ENCODE data around the gene SPTBN5.

SPTBN5 gene

GRCh38 chr15:41887893-41888292 is 6.0 kb downstream of the SPTBN5 start:
- Histone ChIP-seq H3K4me2 (peak overlapping the region; percentile 75), H4K20me1 (no peaks in the 10 kb centered on the region), H3K4me3 (no peak overlapping the region), H3K9me3 (no peaks in the 10 kb centered on the region), H3K4me1 (peaks cover 59% of the 10 kb centered on the region), H3K9ac (no peak overlapping the region), H3K27ac (peak overlapping the region; percentile 68), H3K27me3 (no peaks in the 10 kb centered on the region), H3K36me3 (no peaks in the 10 kb centered on the region)
- TF ChIP-seq Cebpa-rat (IDR thresholded peaks at IDR 0.05): no peak

- Histone ChIP-seq H3K27me3 (no peaks in the 10 kb centered on the region), H3K36me3 (no peaks in the 10 kb centered on the region), H3K4me2 (no peak overlapping the region), H3K4me3 (no peak overlapping the region), H3K9me3 (no peaks in the 10 kb centered on the region), H3K9ac (no peak overlapping the region), H3K4me1 (peaks cover 58% of the 10 kb centered on the region), H4K20me1 (no peaks in the 10 kb centered on the region), H3K27ac (no peak overlapping the region)
- TF ChIP-seq Cebpa-rat (IDR thresholded peaks at IDR 0.05): no peak
Observed at GRCh38 chr15:41887161-41887560, 6.7 kb downstream of the SPTBN5 start.

DNA sequence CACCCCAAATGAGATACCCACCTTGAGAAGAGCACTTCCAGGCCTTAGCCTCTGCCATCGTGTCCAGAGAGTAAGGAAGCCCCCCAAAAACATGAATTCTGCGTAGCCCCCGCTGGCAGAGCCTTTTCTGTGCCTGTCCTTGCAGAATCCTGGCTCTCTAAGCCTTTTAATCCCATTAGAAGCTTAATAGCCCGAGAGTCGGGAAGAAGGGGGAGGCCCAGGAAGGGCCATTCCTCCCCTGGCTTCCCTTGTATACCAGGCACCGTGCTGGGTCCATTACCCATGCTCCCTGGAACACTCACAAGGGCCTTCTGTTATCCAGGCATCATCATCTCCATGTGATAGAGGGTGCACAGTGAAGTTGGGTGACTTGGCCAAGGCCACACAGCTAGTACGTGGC is 7.1 kb downstream of the SPTBN5 start:
- no peaks in the 10 kb centered on the region for H4K20me1 ChIP-seq
- H3K4me2 ChIP-seq: no peak overlapping the region
- H3K4me3 ChIP-seq: no peak overlapping the region
- H3K27ac ChIP-seq: no peak overlapping the region
- no peaks in the 10 kb centered on the region for H3K9me3 ChIP-seq
- H3K4me1 ChIP-seq: peaks cover 56% of the 10 kb centered on the region
- no peak overlapping the region for H3K9ac ChIP-seq
- TF ChIP-seq Cebpa-rat (IDR thresholded peaks at IDR 0.05): no peak
- H3K27me3 ChIP-seq: peaks cover 2% of the 10 kb centered on the region
- no peaks in the 10 kb centered on the region for H3K36me3 ChIP-seq

GRCh38 chr15:41885841-41886240 is 8.0 kb downstream of the SPTBN5 start:
- Histone ChIP-seq H3K27ac (no peak overlapping the region), H3K4me3 (no peak overlapping the region), H3K36me3 (no peaks in the 10 kb centered on the region), H3K9me3 (no peaks in the 10 kb centered on the region), H4K20me1 (no peaks in the 10 kb centered on the region), H3K9ac (no peak overlapping the region), H3K4me1 (peaks cover 52% of the 10 kb centered on the region), H3K4me2 (no peak overlapping the region), H3K27me3 (peaks cover 11% of the 10 kb centered on the region)
- no peak for TF ChIP-seq Cebpa-rat (IDR thresholded peaks at IDR 0.05)

DNA sequence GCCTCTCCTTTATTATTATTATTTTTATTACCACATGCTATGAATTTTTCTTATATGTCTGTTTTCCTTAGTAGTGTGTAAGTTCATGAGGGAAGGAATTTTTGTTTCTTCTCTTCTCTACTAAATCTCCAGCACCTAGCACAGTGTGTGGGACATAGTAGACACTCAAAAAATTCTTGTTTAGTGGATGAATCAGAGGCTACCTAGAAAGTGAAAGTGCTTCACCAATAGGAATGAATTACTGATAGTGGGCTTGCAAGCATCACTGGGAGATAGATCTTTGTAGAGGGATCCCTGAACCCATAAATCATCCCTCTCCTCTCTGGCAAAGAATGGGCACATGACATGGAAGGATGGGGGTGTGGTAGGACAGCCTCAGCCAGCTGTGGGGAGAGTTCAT is 8.5 kb downstream of the SPTBN5 start:
- Histone ChIP-seq H3K27me3 (peaks cover 11% of the 10 kb centered on the region), H3K4me3 (no peak overlapping the region), H4K20me1 (no peaks in the 10 kb centered on the region), H3K9me3 (no peaks in the 10 kb centered on the region), H3K4me1 (peaks cover 50% of the 10 kb centered on the region), H3K36me3 (no peaks in the 10 kb centered on the region), H3K9ac (no peak overlapping the region), H3K27ac (no peak overlapping the region), H3K4me2 (no peak overlapping the region)
- no peak for TF ChIP-seq Cebpa-rat (IDR thresholded peaks at IDR 0.05)

- no peak for TF ChIP-seq Cebpa-rat (IDR thresholded peaks at IDR 0.05)
- Histone ChIP-seq H3K4me1 (peaks cover 42% of the 10 kb centered on the region), H3K27ac (no peak overlapping the region), H3K36me3 (no peaks in the 10 kb centered on the region), H3K9ac (no peak overlapping the region), H4K20me1 (no peaks in the 10 kb centered on the region), H3K4me2 (no peak overlapping the region), H3K27me3 (peaks cover 11% of the 10 kb centered on the region), H3K9me3 (no peaks in the 10 kb centered on the region), H3K4me3 (no peak overlapping the region)
Observed at GRCh38 chr15:41884458-41884857, 9.4 kb downstream of the SPTBN5 start.

- Histone ChIP-seq H3K9ac (no peak overlapping the region), H4K20me1 (no peaks in the 10 kb centered on the region), H3K36me3 (no peaks in the 10 kb centered on the region), H3K27me3 (peaks cover 11% of the 10 kb centered on the region), H3K27ac (peak overlapping the region; percentile 48), H3K4me2 (peak overlapping the region; percentile 63), H3K9me3 (no peaks in the 10 kb centered on the region), H3K4me3 (no peak overlapping the region), H3K4me1 (peaks cover 33% of the 10 kb centered on the region)
- no peak for TF ChIP-seq Cebpa-rat (IDR thresholded peaks at IDR 0.05)
Observed at GRCh38 chr15:41883484-41883825, 10.4 kb downstream of the SPTBN5 start.

- Histone ChIP-seq H3K36me3 (no peaks in the 10 kb centered on the region), H3K4me3 (no peak overlapping the region), H3K4me2 (peak overlapping the region; percentile 63), H4K20me1 (no peaks in the 10 kb centered on the region), H3K9me3 (no peaks in the 10 kb centered on the region), H3K9ac (no peak overlapping the region), H3K27me3 (peaks cover 11% of the 10 kb centered on the region), H3K27ac (peak overlapping the region; percentile 48; the same call in 1 of the 2 replicates), H3K4me1 (peaks cover 33% of the 10 kb centered on the region)
- TF ChIP-seq Cebpa-rat (IDR thresholded peaks at IDR 0.05): no peak
Observed at GRCh38 chr15:41882689-41883483, 11.0 kb downstream of the SPTBN5 start.

DNA sequence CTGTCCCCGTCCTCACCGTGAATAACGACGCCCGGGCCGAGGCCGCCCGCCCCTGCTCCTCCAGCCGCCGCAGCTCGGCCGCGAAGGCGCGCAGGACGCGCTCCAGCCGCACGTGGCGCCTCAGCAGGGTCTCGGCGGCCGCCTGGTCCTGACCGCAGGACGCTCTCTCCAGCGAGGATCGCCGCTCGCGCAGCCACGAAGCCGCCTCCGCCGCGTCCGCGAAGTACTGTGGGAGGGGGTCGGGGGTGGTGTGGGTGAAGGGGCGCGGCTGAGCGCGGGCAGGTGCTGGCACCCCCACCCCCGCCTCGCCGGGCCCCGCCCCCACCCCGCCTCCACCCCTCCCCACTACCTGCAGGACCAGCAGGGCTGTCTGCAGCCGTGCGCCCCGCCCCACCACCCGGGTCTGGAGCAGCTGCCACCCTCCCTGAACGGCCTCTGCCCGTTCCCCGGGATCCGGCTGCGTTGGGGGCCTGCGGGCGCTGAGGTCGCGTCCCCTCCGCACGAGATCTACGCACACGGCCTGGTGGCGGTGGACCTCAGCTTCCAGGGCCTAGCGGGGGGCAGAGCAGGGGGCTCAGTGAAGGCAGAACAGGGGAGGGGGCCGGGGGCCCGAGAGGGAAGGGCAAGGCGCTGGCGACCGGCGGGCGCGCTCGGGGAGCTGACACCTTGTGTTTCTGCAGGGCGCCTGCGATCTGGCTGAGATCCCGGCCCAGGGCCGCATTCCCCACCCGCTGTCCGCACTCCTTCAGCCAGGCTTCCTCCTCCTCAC is 11.7 kb downstream of the SPTBN5 start:
- H3K9me3 ChIP-seq: no peaks in the 10 kb centered on the region
- peaks cover 11% of the 10 kb centered on the region for H3K27me3 ChIP-seq
- H3K9ac ChIP-seq: no peak overlapping the region
- peaks cover 39% of the 10 kb centered on the region for H3K4me1 ChIP-seq
- H3K27ac ChIP-seq: no peak overlapping the region
- H3K36me3 ChIP-seq: no peaks in the 10 kb centered on the region
- no peaks in the 10 kb centered on the region for H4K20me1 ChIP-seq
- peak overlapping the region; percentile 63 for H3K4me2 ChIP-seq
- H3K4me3 ChIP-seq: no peak overlapping the region
- TF ChIP-seq Cebpa-rat (IDR thresholded peaks at IDR 0.05): no peak

DNA sequence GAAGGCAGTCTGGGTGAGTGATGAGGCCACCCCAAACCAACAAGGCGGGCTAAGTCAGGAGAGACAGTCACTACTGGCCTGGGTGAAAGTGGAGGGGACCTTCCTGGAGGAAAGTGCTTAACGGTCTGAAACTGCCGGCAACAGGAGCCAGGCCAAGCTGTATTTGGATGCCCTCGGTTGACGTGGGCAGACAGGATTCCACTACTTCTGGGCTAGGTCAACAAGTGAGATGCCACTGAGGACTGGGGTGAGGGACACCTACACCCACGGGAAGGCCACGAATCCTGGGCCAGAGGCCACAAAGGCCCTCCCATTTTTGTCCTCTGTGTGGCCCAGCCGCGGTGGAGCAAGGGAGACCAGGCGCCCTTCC is 12.3 kb downstream of the SPTBN5 start:
- H3K36me3 ChIP-seq: no peaks in the 10 kb centered on the region
- H3K9me3 ChIP-seq: no peaks in the 10 kb centered on the region
- no peak overlapping the region for H3K9ac ChIP-seq
- no peaks in the 10 kb centered on the region for H4K20me1 ChIP-seq
- H3K4me1 ChIP-seq: peaks cover 44% of the 10 kb centered on the region
- no peak overlapping the region for H3K27ac ChIP-seq
- no peak overlapping the region for H3K4me2 ChIP-seq
- TF ChIP-seq Cebpa-rat (IDR thresholded peaks at IDR 0.05): no peak
- no peak overlapping the region for H3K4me3 ChIP-seq
- H3K27me3 ChIP-seq: peaks cover 11% of the 10 kb centered on the region
